KG1 (cell line): ENCODE results near the gene SHC3.

ENCODE experiments used
- DNase-seq: peaks from one replicate; lab custom pipeline; 2025; lab: John Stamatoyannopoulos, UW

SHC3 gene

DNA sequence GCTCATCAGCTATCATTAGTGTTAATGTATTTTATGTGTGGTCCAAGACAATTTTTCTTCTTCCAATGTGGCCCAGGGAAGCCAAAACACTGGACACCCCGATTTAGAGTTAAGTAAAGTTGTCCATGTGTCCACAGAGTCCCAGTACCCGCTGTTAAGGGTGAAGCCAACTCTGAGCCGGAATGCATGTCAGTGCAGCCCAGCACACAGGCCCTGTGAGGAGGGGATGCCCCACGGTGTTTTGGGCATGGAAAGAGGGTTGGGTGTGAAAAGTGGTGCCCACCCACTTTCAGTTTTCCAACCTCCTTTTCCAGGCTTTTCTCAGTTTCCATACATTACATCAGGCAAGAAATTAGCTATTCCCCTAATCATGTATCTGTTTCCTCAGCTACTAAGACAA, 24.4 kb downstream of the SHC3 start:
- no peak for DNase-seq

DNA sequence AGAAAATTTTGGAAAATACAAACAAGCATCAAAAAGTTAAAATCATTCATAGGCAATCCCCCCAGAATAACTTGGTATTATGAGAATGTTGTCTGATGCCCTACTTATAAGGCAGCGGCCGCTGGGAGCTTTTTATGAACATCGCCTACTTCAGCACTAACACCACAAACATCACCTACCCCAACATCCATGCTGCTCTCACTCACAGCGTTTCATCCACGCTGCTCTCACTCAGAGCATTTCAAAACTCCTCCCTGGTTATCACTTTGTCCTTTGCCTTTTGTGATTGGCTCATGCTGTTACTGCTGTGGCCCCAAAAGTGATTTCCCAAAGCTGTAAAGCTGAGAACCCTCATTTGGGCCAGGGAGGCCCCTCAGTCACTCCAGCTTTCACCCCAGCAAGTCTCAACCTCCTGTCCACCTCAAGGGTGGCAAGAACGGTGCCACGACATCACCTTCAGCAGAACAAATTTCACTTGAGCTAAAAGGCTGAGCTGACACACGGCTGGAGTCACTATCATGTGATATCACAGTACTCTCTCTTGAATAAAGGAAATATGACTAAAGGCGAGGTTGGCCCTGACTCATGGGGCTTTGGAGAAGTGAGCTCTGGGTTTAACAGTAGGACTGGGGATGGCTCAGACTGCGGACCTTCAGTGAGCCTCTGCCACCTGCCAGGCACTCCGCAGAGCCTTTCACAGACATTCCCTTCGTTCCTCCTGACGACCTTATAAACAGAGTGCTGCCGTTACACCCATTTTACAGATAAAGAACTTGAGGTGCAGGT, 25.2 kb downstream of the SHC3 start:
- DNase-seq = no peak

DNA sequence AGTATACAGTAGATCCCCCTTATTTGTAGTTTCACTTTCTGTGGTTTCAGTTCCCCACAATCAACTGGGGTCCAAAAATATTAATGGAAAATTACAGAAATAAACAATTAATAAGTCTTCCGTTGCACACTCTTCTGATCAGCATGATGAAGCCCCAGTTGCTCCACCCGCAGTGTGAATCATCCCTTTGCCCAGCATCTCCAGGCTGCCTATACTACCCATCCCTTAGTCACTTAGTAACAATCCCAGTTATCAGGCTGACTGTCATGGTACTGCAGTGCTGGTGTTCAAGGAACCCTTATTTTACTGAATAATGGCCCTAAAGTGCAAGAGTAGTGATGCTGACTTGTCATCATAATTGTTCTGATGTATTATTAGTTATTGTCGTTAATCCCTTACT, 28.9 kb downstream of the SHC3 start:
- no peak for DNase-seq

DNA sequence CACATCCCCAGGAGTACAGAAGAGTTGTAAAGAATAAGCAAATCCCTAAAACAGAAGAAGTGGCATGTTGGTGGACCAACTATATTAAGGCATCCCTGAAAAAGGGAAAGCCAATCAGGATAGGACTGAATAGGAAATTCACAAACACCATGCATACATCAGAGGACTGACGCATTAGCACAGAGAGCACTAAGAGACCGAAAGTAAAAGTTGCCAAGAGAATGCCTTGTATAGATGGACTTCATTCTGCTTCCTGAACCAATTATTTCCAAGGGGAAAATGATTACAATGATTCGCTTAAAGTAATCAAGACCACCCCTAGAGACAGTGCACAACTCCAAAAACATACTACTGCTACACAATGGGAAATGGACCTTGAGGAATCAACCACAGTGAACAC, 33.5 kb downstream of the SHC3 start:
- no peak for DNase-seq

DNA sequence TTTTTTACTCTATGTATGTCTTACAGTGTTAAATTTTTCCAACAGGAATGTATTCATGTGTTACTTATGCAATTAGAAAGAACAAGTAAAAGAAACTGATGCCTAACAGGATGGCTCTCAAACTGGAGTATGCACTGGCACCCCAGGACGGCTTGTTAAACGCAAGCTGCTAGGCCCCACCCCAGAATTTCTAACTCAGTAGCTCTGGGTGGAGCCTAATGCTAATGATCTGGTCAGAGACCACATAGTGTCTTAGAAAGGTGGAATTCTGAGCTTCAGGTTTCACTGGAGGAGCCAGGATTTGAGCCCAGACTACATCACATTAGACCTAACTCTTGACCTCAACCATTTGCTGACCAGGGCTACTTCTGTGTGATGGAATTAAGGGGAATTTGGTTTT, 34.4 kb downstream of the SHC3 start:
- DNase-seq = no peak

DNA sequence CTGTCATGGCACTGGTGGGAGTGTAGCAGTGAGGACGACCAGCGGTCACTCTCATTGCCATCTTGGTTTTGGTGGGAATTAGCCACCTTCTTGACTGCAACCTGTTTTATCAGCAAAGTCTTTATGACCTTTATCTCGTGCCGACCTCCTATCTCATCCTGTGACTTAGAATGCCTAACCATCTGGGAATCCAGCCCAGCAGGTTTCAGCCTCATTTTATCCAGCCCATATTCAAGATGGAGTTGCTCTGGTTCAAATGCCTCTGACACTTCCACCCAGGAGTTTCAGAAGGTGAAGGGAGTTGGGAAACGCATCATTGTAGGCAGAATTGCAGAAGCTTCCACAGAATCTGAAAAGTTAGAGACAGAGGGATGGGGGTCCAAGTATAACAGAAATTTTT, 35.4 kb downstream of the SHC3 start:
- DNase-seq = no peak

DNA sequence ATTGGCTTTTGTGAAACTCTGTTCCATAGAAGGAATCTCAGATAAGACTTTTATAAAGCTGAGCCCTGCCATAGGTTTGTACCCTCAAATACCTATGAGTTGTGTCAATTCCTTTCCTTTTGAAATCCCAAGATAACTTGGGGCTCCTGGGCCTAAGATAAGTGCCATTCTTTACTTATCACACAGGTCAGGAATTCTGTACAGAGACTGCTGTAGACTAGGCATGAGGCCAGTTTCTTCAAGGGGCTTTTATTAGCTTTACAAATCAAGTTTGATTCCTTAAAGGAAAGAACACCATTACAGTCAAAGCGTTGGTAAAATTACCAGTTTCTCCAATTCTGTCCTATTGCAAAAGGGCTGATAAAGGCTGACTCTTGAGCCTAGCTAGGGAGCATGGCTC, 39.2 kb downstream of the SHC3 start:
- no peak for DNase-seq

DNA sequence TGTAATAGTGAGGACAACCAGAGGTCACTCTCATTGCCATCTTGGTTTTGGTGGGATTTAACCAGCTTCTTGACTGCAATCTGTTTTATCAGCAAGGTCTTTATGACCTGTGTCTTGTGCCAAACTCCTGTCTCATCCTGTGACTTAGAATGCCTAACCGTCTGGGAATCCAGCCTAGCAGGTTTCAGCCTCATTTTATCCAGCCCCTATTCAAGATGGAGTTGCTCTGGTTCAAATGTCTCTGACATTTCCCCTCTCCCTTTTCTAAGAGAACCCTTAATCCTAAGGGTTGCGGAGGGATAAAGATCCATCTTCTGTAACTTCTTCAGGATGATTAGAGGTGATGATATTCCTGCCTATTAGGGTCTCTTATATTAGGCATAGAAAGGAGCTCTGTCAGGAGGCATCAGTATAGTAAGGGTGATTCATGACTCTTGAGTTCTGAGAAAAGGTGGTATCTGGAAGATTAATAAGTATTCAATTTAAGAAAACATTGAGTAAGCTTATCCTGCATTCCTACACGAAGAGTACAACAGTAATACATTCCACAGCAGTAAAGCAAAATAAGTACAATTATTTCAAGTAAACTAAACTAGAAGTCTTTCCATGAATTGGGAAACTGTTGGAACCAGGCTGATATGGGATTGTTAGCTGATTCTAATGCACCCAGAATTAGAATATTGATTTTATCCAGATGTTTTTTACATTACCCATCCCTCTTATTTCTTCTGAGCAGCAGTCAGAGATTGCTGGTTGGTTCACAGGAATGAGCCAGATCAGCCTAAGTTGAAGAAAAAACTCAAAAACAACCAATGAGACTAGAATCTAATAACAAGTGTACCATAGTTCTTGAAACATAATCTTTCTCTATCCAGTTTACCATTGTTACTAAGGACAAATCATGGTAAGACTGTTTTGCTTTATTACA, 39.9 kb downstream of the SHC3 start:
- DNase-seq = no peak

DNA sequence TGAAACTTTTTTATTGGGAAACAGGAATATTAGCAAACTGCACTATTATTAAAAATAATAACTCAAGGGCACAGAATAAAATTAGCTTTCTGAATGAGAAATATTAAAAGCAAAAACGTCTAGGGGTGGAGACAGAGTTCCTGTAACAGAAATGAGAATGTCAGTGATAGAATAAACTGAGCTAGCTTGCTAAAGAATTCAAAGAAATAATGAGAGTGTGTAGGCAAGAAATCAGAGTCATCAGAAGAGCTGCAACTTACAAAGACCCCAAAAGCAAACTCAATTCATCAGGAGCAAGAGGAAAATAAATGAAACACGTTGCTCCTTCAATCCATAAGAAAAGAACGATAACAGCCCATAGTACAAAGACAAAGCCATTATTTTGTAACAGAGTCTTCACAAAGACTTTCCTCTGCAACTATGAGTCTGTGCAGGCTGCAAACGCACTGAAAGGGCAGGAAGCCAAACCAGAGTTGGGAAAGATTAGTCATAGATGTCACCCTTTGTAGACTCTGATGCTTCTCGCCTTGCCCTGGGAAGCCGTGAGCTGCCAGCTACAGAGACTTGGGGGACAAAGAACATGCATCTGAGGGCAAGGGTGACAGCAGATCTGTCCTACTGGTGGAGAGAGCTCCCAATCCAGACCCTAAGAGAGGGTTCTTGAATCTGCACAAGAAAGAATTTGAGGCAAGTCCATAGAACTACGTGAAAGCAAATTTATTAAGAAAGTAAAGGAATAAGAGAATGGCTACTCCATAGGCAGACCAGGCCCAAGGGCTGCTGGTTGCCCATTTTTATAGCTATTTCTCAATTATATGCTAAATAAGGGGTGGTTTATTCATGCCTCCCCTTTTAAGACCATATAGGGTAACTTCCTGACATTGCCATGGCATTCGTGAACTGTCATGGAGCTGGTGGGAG, 40.8 kb downstream of the SHC3 start:
- DNase-seq = no peak

DNA sequence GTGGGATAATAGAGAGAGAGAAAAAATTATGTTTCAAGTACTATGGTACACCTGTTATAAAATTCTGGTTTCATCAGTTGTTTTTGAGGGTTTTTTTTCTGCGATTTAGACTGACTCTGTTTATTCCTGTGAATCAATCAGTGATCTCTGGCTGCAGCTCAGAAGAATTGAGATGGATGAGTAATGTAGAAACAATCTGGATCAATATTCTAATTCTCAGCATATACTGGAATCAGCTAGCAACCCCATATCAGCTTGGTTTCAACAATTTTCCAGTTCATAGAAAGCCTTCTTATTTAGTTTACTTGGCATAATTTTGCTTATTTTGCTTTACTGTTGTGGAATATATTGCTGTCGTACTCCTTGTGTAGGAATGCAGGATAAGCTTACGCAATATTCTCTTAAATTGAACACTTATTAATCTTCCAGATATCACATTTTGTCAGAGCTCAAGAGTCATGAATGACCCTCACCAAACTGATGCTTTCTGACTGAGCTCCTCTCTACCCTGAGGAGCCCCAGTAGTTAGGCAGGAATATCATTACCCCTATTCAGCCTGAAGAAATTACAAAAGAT, 42.9 kb downstream of the SHC3 start:
- no peak for DNase-seq

DNA sequence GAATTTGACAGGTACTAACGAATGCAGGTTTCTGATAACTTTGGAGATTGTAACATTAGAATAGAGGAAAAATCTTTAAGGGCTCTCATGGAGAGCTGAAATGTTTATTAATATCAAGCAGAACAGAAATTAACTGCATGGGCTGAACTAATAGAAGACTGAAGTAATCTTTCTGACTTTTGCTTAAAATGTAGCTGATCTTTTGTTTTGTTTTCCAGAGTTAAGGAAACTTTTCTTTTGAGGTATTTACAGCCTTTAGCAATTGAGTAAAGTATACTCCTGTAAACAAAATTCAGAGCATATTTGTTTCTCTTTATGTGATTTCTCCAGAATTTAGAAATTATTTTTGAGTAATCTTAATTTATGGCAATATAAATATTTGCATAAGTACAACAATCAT, 43.9 kb downstream of the SHC3 start:
- DNase-seq = no peak

DNA sequence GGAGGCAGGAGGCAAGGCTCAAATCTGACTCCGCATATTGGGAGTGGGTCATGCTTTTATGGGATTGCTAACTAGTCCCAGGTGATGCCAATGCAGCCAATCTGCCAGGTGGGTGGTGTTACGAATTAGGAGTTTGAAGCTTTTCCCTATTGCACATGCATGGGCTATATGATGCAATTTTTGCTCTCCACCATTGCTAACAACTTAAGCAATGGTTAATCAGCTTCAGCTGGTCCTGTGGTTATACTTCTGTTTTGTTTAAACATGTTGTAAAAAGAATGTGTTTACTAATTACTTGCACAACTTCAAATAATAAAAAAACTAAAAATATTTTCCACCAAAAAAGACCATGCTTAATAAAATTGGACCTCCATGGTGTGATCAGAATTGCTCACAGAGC, 55.7 kb downstream of the SHC3 start:
- no peak for DNase-seq

DNA sequence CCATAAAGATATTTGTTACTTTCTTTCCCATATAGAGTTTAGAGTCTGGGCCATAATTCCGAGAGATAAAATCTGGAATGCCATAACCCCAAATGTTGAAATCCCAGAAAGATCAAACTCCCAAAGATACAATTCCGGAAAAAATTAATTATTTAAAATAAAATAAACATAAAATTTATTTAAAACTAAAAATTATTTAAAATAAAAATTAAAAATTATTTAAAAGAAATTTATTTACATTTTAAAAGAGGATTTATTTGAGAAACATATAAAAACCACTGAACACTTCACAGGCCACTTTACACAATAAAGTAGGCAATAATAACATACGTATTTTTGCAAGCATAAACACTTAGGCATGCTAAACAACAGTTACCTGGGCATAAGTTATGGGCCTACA, 57.9 kb downstream of the SHC3 start:
- no peak for DNase-seq

DNA sequence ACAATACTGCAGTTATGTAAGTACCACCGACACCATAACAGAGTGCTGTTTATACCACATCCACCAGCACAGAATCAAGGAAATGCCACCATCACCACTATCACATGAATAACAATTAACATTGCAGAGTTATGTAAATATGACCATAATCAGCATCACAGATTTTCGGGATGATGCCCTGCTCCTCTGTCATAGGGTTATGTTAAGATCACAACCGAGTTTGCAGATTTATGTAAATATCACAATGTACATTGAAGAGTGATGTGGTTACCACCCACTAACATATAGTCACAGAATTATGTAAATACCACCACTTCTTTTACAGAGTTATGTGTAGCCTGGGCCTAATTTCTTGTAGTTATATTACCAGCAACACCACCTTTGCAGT, 61.8 kb downstream of the SHC3 start:
- no peak for DNase-seq

DNA sequence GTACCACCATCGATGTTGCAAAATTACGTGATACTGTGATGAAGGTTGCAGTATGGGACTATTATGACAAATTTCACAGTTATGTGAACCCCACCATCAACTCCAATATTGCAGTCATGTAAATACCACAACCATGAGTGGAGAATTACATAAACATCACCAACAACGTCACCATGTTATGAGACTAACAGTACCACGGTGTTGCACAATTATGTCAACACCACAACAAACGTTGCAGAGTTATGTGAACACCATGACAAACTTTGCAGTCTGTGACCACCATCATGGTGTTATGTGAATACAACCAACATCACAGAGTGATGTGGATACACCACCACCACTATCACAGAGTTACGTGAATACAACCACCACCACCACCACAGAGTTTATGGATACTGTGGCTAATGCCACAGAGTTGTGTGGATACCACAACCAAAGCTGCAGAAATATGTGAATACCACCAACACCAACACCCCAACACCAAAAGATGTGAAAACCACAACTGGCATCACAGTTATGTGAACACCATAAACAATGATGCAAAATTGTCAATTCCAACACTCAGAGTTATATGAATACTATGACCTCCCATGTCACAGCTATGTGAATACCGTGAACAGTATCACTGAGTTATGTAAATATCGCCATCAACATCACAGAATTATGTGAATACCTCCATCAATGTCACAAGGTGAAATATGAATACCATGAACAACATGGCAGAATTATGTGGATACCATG, 62.4 kb downstream of the SHC3 start:
- DNase-seq = no peak

DNA sequence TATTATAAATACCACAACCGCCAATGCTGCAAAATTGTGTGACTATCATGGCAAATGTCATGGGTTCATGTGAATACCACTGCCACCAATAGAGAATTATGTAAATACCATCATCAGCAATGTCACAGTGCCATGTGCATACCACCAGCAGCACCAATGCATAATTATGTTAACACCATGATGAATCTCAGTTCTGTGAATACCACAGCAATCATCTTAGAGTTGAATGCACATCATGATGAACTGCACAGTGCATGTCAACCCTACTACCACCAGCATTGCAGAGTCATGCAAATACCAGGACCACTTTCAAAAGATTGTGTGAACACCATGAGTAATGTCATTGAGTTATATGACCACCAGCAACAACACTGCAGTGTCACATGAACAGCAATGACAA, 63.2 kb downstream of the SHC3 start:
- no peak for DNase-seq

DNA sequence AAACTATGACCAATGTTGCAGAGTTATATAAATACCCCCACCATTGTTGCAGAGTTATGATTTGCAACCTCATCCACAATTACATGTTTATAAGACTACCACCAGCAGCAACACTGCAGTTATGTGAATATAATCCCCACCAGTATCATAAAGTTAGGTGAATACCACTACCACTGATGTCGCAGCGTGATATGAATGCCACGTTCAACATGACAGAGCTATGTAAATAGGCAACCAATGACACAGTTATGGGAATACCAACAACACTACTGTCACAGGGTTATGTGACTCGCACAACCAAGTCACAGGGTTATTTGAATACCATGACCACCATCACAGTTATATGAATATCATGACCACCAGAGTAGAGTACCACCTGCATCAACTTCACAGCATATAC, 63.9 kb downstream of the SHC3 start:
- no peak for DNase-seq

DNA sequence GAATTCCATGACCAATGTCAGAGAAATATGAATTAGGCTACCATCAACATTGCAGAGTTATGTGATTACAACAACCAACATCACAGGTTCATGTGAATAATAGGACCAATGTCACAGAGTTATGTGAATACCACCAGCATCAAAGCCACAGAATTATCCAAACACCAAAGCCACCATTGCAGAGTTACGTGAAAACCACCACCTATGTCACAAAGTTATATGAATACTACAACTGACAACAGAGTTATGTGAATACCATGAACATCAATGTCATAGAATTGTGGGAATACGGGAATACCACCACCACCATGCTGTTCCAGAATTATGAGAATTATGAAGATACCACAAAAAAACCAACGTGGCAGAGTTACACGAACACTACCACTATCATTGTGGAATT, 64.8 kb downstream of the SHC3 start:
- no peak for DNase-seq

DNA sequence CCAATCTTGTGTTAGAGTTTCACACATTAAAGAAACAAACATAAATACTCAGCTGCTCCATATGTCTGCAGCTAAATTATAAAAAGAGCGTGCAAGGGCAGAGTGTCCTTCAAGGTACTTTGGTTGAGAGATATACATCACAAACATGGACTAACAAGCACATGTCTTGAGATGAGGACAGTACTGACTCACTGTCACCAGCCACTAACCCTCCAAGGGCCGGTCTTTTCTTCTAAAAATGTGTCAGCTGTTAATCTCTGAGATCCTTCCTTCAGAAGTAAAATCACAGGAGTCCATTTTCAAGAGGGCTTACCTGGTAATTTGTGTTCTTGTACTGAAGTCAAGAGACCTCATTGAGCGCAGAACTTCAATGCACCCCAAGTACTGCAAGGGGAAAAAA, 66.4 kb downstream of the SHC3 start:
- no peak for DNase-seq

DNA sequence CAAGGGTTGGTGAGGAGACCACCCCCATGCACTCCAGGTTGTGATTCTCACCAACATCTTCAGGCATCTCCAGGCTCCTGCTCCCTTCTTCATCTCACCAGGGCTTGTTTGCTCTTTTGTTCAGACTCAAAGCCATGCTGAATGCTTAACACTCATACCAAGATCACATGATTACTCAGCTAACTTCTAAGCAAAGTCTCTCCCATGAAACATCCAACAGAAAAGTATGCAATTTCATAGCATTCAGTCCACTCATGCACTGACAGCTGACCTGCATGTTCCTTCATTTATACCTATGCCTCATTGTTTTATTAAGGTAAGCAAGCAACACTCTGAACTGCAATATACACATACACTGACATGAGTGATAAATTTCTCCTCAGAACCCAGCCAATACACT, 69.0 kb downstream of the SHC3 start:
- no peak for DNase-seq

DNA sequence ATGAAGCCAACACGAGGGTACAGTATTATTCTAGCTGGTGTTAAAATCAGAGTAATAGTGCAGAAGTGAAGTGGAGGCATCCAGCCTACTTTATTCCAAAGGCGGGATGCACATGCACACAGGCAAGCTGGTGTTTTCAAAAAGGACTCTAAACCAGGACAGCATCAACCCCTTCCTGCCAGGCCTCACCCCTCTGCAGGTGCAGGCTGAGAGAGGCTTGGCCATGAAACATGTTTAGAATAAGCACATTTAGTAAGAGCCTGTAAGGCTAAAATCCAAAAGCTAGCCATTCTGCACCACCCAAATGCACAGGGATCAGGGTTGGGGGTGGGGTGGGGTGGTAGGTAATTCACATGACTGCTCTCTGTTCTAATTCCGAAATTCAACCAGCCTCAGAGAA, 71.2 kb downstream of the SHC3 start:
- no peak for DNase-seq
